Left hindlimb (tissue), 1 donor: ENCODE results near the gene DLL4.

Source experiments
- DNase-seq: peaks from one replicate; pipeline ENCODE4 v3.0.0-alpha.2; 2018

Gene DLL4

DNA sequence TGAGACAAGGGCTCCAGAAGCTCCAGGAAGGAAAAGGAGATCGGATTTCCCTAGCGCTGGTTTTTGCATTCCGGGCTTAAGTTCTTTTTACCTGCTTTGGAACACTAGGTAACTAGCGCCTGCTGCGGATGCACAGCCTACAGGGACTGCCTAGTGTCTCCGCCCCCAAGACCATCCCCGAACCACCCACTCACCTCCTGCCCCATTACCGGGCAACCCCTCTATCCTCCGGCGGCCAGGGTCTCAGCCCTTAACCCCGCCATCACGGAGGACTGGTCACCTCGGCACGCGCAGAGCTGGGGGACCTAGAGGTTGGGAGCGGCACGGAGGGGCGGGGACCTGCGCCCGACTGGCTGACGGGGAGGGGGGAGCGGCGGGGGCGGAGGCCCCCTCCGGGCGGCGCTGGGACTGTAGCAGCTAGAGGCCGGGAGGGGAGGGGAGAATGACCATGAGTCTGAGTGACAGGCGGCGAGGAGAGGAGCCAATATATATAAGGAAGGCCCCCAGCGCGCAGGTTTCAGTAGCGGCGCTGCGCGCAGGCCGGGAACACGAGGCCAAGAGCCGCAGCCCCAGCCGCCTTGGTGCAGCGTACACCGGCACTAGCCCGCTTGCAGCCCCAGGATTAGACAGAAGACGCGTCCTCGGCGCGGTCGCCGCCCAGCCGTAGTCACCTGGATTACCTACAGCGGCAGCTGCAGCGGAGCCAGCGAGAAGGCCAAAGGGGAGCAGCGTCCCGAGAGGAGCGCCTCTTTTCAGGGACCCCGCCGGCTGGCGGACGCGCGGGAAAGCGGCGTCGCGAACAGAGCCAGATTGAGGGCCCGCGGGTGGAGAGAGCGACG, at the start of gene DLL4:
DLL4 (plus strand) TSS at position 520 of the 839 bp plus-strand sequence. CDS start 329 bp downstream, outside the sequence.
- DNase-seq, result peak; percentile 80

DNA sequence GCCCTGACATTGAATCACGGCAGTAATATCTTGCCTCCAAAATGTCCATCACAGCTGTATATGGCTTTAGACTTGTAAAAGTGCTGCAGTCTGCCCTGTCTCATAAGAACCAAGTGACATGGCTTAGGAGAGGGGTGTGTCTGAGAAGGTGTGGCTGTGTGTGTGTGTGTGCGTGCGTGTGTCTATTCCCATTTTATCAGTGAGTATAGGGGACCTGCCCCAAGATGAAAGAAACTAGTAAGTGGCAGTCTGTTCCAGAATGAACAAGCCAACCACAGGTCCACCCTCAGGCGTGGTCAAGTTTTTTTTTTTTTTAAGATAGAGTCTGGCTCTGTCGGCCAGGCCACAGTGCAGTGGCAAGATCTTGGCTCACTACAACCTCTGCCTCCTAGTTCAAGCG, 49.5 kb upstream of the DLL4 start:
- DNase-seq, result no peak

DNA sequence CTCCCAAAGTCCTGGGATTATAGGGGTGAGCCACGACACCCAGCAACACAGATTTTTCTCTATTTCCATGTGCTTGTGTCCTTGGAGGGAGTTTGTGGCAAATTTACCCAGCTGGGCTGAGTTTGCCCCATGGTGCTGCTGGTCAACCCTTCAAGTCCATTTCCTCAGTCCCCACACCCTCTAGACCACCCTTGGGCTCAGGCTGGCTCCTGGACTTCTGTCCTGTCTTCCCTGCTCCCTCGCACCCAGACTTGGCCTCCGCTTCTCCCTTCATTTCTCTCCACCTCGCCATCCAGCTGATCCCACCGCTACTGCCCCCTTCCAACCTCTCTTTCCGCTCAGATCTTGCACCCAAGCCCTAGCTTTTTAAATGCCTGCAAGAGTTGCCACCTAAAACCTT, 47.8 kb upstream of the DLL4 start:
- DNase-seq, result no peak

DNA sequence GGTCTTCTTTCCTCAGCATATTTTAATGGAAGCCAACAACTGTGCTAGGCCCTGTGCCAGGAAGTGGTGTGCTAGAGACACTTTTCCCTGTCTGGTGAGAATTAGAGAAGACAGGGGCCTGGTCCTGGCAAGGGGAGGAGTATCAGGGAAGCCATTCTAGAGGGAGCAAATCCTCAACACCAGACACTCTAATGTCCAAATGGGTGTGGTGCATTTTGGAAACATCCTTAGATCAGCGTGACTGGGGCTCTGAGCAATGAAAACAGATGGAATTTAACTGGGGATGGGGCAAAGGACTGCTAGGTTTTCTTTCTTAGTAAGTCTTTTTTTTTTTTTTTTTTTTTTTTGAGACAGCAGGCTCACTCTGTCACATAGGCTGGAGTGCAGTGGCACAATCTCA, 42.6 kb upstream of the DLL4 start:
- DNase-seq, result no peak

DNA sequence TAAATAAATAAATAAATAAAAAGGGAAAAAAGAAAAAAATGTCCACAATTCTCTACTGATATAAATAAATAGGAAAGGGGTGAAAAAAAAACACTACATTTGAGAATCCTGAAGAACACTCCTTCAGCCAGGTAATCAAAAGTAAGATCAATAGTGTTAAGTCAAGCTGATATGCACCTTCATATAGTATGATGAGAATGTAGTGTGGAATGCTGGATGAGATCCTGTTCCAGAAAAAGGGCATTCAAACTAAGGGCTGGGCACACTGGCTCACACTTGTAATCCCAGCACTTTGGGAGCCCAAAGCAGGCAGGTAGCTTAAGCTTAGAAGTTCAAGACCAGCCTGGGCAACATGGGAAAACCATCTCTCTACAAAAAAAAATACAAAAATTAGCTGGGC, 40.0 kb upstream of the DLL4 start:
- DNase-seq, result no peak

DNA sequence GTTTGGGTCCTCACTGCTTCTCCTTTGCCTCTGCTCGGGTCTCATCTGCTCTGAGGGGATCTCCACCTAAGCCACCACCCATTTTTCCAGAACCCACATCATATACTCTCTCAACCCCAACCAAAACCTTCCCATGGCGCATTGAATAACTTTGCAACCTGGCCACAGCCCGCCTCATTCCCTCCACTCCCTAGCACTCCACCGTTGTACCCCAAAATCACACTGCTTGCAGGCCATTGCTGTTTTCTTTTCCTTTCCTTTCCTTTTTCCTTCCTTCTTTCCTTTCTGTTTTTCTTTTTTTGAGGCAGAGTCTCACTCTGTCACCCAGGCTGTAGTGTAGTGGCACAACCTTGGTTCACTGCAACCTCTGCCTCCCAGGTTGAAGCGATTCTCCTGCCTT, 38.0 kb upstream of the DLL4 start:
- no peak for DNase-seq

DNA sequence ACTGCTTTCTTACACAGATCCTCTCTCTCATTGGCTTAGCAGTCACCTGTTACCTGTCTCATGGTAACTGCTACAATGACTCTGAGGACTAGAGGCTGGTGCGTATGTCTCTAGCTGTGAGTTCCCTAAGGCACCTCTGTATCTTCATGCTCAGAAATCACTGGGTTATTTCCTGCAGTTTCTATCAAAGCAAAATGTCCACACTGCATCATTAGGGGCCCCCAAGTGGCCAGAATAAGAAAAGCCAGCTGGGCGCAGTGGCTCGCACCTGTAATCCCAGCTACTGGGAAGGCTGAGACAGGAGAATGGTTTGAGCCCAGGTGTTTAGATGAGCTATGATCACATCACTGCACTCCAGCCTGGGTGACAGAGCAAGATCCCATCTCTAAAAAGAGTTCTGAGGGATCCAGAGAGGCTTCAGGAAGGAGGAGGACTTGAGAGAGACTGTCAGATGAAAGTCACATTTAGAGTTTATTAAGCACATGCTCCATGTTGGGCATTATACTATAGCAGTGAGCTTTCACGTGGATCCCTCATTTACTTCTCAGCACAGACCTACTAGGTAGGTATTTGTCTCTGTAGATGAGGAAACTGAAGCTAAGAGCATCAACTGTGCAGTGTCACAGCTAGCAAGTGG, 37.2 kb upstream of the DLL4 start:
- DNase-seq, result no peak

DNA sequence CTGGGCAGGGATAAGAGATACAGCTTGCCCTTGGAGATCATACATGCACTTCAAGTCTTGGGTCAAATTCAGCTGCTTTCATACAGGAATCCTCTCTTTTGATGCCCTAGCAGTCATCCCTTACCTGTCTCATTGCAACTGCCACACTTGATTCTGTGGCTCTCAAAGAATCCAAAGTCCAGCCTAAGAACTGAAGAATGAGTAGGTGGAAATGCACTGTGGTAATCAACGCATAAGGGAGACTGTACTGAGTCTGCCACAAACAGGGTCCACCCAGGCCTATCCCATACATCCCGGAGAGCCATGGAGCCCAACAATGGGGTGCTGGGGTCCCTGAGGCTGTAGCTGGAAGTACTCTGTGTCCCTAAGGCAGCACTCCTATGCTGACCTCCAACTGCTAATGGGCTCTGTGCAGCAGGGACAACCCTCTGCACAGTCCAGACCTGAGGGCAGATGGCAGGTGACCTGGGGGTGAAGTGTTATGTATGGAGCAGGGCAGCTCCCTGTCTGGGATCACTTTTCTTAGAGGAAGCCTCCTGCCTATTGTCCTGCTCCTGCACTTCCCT, 36.6 kb upstream of the DLL4 start:
- no peak for DNase-seq

DNA sequence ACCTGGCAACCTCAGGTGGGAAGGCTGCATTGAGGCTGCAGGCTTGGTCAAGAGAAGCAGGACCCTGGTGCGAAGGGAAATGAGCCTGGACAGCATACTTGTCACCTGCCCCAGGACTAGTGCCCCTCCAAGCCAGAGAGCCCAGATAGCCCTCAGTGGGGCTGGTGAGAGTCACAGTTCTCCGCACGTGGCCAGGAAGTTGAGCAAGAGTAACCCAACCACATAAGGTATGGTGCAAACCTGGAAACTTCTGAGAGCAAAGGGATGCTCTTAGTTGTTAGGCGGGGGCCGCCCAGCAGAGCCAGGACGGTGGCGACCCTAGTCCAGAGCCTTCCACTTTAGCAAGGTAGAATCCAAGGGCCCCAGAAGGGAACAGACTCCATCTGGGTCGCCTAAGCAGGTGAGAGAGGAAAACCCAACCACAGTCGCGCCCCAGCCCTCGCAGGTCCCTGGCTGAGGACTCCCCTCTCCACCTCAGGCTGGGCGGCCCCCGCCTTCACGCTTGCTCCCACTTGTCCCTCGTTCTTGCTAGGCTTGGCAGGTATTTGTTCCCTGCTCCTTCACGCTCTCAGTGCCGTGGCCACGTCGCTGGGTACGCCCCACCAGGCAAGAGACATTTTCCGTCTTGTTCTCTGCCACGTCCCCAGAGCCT, 36.0 kb upstream of the DLL4 start:
- DNase-seq, result no peak

DNA sequence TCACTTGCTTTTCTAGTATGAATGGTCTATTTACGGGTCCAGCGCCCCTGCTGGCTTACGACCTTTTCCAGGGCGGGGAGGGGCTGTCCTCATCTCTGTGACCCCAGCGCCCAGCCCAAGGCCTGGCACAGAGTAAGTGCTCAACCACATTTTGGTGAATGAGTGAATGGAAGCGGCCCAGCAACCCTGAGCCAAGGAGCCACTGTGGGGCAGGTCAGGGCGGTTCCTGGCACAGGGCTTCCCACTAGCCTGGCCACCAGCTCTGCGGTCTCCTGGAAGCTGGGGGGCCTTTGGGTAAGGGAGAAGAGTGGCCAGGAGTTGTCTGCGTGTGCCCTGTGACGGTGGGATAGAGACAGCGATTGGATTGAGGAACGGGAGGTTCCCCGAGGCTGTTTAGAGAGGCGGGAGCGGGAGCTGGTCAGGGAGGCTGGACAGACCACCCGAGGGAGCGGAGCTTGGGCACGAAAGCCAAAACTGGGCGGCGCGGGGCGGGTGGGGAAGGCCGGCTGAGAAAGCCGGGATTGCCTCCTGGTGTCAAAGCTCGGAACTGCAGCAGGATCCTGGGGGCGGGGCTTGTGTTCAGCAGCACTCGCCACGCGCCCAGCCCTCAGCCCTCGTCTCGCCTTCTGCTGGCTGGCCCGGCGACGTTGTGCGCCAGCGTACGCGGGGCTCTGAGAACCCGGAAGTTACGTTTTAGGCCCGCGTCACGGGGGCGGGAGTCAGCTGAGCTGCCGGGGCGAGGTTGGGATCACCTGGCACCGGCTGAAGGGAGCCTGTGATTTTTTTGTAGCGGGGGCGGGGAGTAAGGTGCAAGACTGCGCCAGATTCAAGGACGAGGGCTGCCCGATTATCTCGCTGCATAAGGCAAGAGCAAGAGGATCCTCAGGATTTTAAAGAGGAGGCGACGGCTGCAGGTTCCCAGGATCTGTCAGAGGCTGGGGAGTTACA, 35.1 kb upstream of the DLL4 start, which contains the start of gene VPS18:
VPS18 (plus strand) TSS at position 718 of the 948 bp plus-strand sequence. CDS start 319 bp downstream, outside the sequence.
- peak; percentile 98 for DNase-seq

DNA sequence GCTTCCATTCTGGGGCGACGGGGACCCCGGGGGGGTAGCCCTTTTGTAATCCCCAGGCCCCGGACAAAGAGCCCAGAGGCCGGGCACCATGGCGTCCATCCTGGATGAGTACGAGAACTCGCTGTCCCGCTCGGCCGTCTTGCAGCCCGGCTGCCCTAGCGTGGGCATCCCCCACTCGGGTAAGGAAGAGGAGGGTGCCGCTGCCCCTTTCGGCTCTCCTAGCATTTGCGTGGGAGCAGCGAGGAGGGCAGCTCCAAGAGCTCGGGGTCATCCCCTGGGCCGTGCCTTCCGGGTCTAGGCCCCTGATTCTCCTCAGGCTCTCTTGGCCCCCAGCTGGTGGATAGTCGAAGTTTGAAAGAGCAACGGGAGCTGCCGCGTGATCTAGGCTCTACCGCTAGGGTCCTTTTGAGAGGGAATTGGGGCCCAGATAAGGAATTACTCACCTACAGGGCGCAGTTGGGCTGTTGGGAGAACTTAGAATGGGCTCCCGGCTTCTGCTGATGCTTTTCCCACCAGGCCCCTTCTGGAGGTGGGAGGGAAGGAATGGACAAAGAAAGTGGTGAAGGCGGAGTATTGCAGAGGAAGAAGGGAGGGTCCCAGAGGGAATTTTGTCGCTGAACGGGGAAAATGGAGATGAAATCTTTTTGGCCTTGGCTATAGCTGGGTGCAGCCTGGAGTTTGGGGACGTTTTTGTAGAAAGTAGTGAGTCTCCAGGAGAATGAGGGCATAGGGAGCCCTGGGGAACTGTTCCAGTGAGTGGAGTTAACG, 34.3 kb upstream of the DLL4 start:
- no peak for DNase-seq

DNA sequence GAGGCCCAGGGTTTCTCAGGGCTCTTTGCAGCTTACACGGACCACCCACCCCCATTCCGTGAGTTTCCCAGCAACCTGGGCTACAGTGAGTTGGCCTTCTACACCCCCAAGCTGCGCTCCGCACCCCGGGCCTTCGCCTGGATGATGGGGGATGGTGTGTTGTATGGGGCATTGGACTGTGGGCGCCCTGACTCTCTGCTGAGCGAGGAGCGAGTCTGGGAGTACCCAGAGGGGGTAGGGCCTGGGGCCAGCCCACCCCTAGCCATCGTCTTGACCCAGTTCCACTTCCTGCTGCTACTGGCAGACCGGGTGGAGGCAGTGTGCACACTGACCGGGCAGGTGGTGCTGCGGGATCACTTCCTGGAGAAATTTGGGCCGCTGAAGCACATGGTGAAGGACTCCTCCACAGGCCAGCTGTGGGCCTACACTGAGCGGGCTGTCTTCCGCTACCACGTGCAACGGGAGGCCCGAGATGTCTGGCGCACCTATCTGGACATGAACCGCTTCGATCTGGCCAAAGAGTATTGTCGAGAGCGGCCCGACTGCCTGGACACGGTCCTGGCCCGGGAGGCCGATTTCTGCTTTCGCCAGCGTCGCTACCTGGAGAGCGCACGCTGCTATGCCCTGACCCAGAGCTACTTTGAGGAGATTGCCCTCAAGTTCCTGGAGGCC, 29.5 kb upstream of the DLL4 start:
- DNase-seq, result no peak

DNA sequence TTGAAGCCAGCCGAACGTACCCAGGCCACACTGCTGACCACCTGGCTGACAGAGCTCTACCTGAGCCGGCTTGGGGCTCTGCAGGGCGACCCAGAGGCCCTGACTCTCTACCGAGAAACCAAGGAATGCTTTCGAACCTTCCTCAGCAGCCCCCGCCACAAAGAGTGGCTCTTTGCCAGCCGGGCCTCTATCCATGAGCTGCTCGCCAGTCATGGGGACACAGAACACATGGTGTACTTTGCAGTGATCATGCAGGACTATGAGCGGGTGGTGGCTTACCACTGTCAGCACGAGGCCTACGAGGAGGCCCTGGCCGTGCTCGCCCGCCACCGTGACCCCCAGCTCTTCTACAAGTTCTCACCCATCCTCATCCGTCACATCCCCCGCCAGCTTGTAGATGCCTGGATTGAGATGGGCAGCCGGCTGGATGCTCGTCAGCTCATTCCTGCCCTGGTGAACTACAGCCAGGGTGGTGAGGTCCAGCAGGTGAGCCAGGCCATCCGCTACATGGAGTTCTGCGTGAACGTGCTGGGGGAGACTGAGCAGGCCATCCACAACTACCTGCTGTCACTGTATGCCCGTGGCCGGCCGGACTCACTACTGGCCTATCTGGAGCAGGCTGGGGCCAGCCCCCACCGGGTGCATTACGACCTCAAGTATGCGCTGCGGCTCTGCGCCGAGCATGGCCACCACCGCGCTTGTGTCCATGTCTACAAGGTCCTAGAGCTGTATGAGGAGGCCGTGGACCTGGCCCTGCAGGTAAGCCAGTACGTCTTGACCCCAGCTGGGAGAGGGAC, 28.7 kb upstream of the DLL4 start:
- DNase-seq, result no peak

DNA sequence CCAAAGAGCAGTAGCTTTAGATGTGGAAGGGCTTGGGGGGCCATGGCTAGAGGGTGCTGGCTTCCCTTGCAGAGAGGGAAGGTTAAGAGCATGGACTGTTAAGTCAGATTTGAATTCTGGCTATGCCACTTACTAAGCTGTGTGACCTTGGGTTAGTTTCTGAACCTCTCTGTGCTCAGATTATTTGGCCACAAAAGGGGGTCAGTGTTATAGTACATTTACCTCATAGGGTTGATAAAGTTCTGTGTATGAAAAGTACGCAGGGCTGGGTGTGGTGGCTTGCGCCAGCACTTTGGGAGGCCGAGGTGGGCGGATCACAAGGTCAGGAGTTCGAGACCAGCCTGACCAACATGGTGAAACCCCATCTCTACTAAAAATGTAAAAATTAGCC, 28.1 kb upstream of the DLL4 start:
- DNase-seq, result no peak

DNA sequence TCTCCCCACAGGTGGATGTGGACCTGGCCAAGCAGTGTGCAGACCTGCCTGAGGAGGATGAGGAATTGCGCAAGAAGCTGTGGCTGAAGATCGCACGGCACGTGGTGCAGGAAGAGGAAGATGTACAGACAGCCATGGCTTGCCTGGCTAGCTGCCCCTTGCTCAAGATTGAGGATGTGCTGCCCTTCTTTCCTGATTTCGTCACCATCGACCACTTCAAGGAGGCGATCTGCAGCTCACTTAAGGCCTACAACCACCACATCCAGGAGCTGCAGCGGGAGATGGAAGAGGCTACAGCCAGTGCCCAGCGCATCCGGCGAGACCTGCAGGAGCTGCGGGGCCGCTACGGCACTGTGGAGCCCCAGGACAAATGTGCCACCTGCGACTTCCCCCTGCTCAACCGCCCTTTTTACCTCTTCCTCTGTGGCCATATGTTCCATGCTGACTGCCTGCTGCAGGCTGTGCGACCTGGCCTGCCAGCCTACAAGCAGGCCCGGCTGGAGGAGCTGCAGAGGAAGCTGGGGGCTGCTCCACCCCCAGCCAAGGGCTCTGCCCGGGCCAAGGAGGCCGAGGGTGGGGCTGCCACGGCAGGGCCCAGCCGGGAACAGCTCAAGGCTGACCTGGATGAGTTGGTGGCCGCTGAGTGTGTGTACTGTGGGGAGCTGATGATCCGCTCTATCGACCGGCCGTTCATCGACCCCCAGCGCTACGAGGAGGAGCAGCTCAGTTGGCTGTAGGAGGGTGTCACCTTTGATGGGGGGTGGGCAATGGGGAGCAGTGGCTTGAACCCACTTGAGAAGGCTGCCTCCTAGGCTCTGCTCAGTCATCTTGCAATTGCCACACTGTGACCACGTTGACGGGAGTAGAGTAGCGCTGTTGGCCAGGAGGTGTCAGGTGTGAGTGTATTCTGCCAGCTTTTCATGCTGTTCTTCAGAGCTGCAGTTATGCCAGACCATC, 26.3 kb upstream of the DLL4 start:
- no peak for DNase-seq

DNA sequence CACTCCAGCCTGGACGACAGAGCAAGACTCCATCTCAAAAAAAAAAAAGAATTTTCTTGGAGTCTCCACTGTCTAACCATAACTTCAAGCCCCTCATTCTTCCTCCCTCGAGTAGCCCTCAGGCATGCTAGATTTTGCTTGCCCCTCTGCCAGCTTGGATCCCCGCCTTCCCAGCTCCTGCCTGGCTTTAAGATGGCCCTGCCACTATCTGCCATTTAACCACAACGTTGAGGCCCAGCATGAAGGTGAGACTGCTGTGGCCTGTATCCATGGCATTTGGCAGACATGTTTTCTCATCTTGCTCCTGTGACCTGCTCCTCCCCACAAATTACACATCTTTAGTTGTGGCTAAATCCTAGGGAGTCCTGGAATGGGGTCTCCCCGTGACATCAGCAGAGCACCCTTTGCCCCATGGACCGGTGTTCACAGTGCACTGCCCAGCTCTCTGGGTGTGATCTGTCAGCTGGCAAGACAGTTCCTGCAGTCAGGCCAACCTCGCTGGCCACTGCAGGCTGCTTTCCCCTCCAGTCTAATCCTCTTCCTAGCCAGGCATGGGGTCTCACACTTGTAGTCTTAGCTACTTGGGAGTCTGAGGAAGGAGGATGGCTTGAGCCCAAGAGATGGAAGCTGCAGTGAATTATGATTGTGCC, 24.5 kb upstream of the DLL4 start:
- DNase-seq, result no peak

DNA sequence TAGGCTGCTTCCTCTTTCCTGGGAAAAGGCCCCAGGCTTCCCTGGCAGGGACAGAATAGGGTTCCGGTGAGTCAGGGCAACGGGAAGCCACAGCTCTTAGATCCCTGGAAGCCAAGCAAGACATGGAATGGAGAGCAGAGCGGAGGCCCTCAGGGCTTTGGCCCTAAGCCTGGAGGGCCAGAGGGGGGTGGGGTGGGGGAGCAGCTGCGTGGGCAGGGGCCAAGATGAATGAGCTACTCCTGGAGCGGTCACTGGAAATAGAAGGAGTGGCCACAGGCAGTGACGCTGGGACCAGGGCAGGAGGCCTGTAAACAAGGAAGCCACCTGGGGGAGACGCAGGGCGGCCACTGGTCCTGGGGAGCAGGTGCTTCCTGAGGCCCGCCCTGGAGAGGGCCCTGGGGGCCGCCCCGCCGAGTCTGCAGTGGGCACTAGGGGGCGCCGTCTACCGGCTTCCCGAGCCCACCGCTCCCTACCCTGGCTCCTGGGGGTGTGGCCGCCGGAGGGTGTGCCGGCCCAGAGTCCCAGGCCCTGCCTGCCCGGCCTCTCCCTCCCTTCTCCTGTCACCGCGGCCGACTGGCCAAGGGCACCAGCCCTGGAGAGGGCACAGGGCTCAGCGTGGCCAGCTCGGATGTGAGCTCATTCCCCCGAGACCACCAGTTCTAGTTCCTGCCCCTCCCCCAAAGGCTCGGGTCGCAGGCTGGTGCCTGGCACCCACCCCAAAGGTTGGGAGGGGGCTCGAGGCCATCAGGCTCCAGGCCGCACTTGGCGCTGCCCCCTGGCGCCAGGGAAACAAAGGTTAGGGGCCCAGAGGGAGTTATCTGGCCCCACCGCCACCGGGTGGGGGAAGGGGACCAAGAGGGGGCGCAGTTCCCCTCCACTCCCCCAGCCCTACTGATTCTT, 22.8 kb upstream of the DLL4 start:
- peak; percentile 92 for DNase-seq
